ENCODE measurements around the gene UQCRC2. TPM values are rescaled to one million over a fixed set of nuclear protein-coding genes. Genes with fewer than 3 reads are reported as not detected.
"Not testable (repeated sequence)": the region's sequence is repeated elsewhere in the genome, so short reads cannot be mapped to it uniquely, and the experiment has no call there.

The UQCRC2 gene
- 100 to 1,000 TPM; 158 to 227 (median 180) TPM for total RNA-seq
- polyA plus RNA-seq: 100 to 1,000 TPM; 176 to 188 TPM
- 98.8 reads per million, percentile 84 among the genes with 10 or more reads in this experiment for total RNA-seq

DNA sequence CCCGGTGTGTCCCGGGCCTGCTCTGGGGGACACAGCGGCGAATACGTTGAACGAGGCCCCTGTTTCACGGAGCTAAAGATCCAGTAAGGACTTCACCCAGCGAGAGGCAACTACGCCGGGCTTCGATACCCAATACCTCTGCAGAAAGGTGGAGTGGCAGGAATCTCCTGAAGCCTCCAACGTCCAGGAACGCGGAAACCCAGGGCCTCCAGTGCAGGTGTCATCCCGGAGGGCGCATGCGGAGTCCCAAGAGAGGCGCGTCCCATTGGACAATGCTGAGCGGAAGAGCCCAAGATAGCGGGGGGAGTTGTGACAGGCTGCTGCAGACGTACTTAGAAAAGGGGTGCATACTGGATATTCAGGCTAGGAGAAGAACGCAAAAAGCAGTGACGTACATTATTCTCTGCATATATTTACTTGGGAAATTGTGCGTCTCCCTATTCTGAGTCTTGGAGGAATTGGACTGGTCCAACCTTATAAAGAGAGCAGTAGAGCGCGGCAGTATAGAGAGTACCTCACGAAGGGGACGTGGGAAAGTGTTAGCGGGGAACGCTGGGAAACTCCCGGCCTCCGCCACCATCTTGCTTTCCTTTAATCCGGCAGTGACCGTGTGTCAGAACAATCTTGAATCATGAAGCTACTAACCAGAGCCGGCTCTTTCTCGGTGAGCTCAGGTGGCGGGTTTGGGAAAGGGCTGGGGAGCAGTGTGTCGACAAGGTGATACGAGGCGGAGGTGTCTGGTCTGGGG lies at the start of gene UQCRC2:
TSS of gene UQCRC2 (plus strand) at position 569 of the 748 bp plus-strand sequence. CDS start at position 632, 63 bp downstream.
- peaks cover 0 to 1% (median 0%) of the 10 kb centered on the region in 11 donors for H3K9me3 Mint-ChIP-seq
- Histone ChIP-seq H3K27ac (ENCODE audit: low read depth, low read length) (peak within 1 kb of the TSS; percentile 97), H3K4me3 (ENCODE audit: low read length) (peak within 1 kb of the TSS; percentile 81), H3K27me3 (ENCODE audit: control insufficient read depth in 2 of 2, insufficient read depth in 2 of 2, low read length in 2 of 2) (no peaks in the 10 kb centered on the region), H3K36me3 (ENCODE audit: control insufficient read depth in 2 of 3, insufficient read depth in 3 of 3, low read length in 3 of 3) (peaks cover 6 to 18% (median 9%) of the 10 kb centered on the region in 3 experiments), H3K4me1 (ENCODE audit: control insufficient read depth in 2 of 2, insufficient read depth in 2 of 2, low read length in 2 of 2) (peaks cover 30 to 33% of the 10 kb centered on the region in 2 donors), H3K9me3 (ENCODE audit: control insufficient read depth in 2 of 3, low read length in 3 of 3) (no peaks in the 10 kb centered on the region)
- DNase-seq: peak; percentile 76 to 92 (median 89)
- peak within 1 kb of the TSS; percentile 96 to 99 (median 98) for H3K27ac Mint-ChIP-seq
- peak; percentile 94 for ATAC-seq
- ChIA-PET CTCF (interaction anchor here (0.7 to 1.5 kb wide), 5 partner anchors 14 to 236 kb away, joined by 3 to 8 read pairs (median 5); no protein-coding TSS in a partner anchor), POLR2A (interaction anchor here (0.6 to 2.5 kb wide), 8 partner anchors 11 to 242 kb away, joined by 3 to 45 read pairs (median 6); no protein-coding TSS in a partner anchor)
- intact Hi-C loops (cut with micrococcal nuclease): loop anchor here (1.0 to 10.0 kb wide), 12 partner anchors 54 to 448 kb away; partner anchors contain the start of genes POLR3E (in 2 of the 2), CDR2 (in 1 of the 2), METTL9 (in 1 of the 2) and OTOA (in 1 of the 2)
- H3K27me3 Mint-ChIP-seq: no peaks in the 10 kb centered on the region
- peaks cover 34 to 86% (median 68%) of the 10 kb centered on the region in 7 donors for H3K4me1 Mint-ChIP-seq
- H3K36me3 Mint-ChIP-seq: peaks cover 3 to 20% (median 7%) of the 10 kb centered on the region in 5 donors
- H3K4me3 Mint-ChIP-seq: peak within 1 kb of the TSS; percentile 94 to 100 (median 99)

- intact Hi-C loops (cut with micrococcal nuclease); H3K27ac ChIP-seq (ENCODE audit: low read depth, low read length); H3K4me3 ChIP-seq (ENCODE audit: low read length); H3K9me3 Mint-ChIP-seq; H3K36me3 Mint-ChIP-seq; H3K27ac Mint-ChIP-seq; H3K27me3 Mint-ChIP-seq; CTCF ChIA-PET; H3K36me3 ChIP-seq (ENCODE audit: control insufficient read depth in 2 of 3, insufficient read depth in 3 of 3, low read length in 3 of 3); H3K4me1 ChIP-seq (ENCODE audit: control insufficient read depth in 2 of 2, insufficient read depth in 2 of 2, low read length in 2 of 2); H3K9me3 ChIP-seq (ENCODE audit: control insufficient read depth in 2 of 3, low read length in 3 of 3); H3K27me3 ChIP-seq (ENCODE audit: control insufficient read depth in 2 of 2, insufficient read depth in 2 of 2, low read length in 2 of 2); H3K4me3 Mint-ChIP-seq; DNase-seq; ATAC-seq: not testable (repeated sequence)
- peaks cover 6 to 19% (median 16%) of the 10 kb centered on the region in 7 donors for H3K4me1 Mint-ChIP-seq
- POLR2A ChIA-PET: interaction anchor here (0.6 kb wide), 1 partner anchor 257 kb away, joined by 3 read pairs; no protein-coding TSS in a partner anchor
These were observed 20.5 kb upstream of the UQCRC2 start for GRCh38 chr16:21932650-21933049.

DNA sequence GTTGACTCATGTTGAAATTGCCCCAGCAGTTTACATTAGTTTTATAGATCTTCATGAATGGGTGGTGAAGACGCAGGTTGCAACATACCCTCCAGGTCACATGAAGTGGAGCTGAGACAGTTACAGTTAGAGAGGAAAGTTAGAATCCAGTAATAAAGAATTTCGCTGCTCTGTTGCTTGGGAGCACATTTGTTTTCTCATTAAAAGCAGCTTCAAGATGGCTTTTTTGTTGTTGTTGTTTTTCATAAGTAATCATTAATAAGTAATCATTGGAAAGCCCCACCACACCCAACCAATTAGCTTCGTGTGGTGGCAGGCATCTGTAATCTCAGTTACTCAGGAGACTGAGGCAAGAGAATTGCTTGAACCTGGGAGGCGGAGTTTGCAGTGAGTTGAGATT lies 19.8 kb upstream of the UQCRC2 start:
- H3K9me3 ChIP-seq (ENCODE audit: control insufficient read depth in 2 of 3, low read length in 3 of 3); H3K36me3 Mint-ChIP-seq; H3K27ac ChIP-seq (ENCODE audit: low read depth, low read length); H3K36me3 ChIP-seq (ENCODE audit: control insufficient read depth in 2 of 3, insufficient read depth in 3 of 3, low read length in 3 of 3); H3K9me3 Mint-ChIP-seq; H3K27me3 ChIP-seq (ENCODE audit: control insufficient read depth in 2 of 2, insufficient read depth in 2 of 2, low read length in 2 of 2); H3K4me3 ChIP-seq (ENCODE audit: low read length); H3K27ac Mint-ChIP-seq; intact Hi-C loops (cut with micrococcal nuclease); DNase-seq; H3K4me3 Mint-ChIP-seq; CTCF ChIA-PET; ATAC-seq; H3K4me1 ChIP-seq (ENCODE audit: control insufficient read depth in 2 of 2, insufficient read depth in 2 of 2, low read length in 2 of 2); H3K27me3 Mint-ChIP-seq: not testable (repeated sequence)
- H3K4me1 Mint-ChIP-seq: peaks cover 6 to 21% (median 16%) of the 10 kb centered on the region in 7 donors
- POLR2A ChIA-PET: interaction anchor here (0.6 kb wide), 1 partner anchor 257 kb away, joined by 3 read pairs; no protein-coding TSS in a partner anchor

GRCh38 chr16:21933790-21934189 lies 19.4 kb upstream of the UQCRC2 start:
- DNase-seq; H3K9me3 Mint-ChIP-seq; ATAC-seq; H3K27ac ChIP-seq (ENCODE audit: low read depth, low read length); H3K27me3 Mint-ChIP-seq; H3K4me1 ChIP-seq (ENCODE audit: control insufficient read depth in 2 of 2, insufficient read depth in 2 of 2, low read length in 2 of 2); H3K9me3 ChIP-seq (ENCODE audit: control insufficient read depth in 2 of 3, low read length in 3 of 3); intact Hi-C loops (cut with micrococcal nuclease); H3K27me3 ChIP-seq (ENCODE audit: control insufficient read depth in 2 of 2, insufficient read depth in 2 of 2, low read length in 2 of 2); H3K36me3 Mint-ChIP-seq; H3K4me3 Mint-ChIP-seq; H3K4me3 ChIP-seq (ENCODE audit: low read length); H3K36me3 ChIP-seq (ENCODE audit: control insufficient read depth in 2 of 3, insufficient read depth in 3 of 3, low read length in 3 of 3); POLR2A ChIA-PET; H3K27ac Mint-ChIP-seq: not testable (repeated sequence)
- peaks cover 6 to 21% (median 16%) of the 10 kb centered on the region in 7 donors for H3K4me1 Mint-ChIP-seq
- CTCF ChIA-PET: interaction anchor here (0.7 to 1.3 kb wide), 2 partner anchors 20 to 112 kb away, joined by 4 to 6 read pairs; partner anchors contain the start of gene UQCRC2

DNA sequence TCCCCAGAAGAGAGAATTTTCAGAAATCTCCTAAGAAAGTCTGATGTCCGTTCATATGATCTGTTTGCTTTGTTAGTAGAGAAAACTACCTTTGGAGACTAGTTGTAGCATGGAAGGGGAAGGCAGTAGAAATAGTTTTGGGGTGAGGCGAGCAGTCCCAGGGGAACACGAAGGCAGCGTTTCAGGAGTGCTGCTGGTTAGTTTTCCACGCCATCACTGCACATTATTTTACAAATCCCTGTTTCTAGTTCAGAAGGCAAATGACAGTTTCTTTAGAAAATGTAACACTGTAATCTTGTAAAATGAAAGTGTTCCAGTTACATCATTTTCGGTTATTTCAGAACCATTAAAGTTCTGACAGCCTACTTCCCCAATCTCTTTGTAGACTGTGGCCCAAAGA lies 16.9 kb upstream of the UQCRC2 start:
- H3K9me3 Mint-ChIP-seq; intact Hi-C loops (cut with micrococcal nuclease); H3K4me3 Mint-ChIP-seq; CTCF ChIA-PET; H3K27me3 Mint-ChIP-seq; H3K4me3 ChIP-seq (ENCODE audit: low read length); H3K27ac Mint-ChIP-seq; H3K27me3 ChIP-seq (ENCODE audit: control insufficient read depth in 2 of 2, insufficient read depth in 2 of 2, low read length in 2 of 2); H3K36me3 Mint-ChIP-seq; DNase-seq; H3K4me1 ChIP-seq (ENCODE audit: control insufficient read depth in 2 of 2, insufficient read depth in 2 of 2, low read length in 2 of 2); H3K27ac ChIP-seq (ENCODE audit: low read depth, low read length); H3K36me3 ChIP-seq (ENCODE audit: control insufficient read depth in 2 of 3, insufficient read depth in 3 of 3, low read length in 3 of 3); ATAC-seq; POLR2A ChIA-PET; H3K9me3 ChIP-seq (ENCODE audit: control insufficient read depth in 2 of 3, low read length in 3 of 3): not testable (repeated sequence)
- H3K4me1 Mint-ChIP-seq: peaks cover 4 to 21% (median 16%) of the 10 kb centered on the region in 7 donors

DNA sequence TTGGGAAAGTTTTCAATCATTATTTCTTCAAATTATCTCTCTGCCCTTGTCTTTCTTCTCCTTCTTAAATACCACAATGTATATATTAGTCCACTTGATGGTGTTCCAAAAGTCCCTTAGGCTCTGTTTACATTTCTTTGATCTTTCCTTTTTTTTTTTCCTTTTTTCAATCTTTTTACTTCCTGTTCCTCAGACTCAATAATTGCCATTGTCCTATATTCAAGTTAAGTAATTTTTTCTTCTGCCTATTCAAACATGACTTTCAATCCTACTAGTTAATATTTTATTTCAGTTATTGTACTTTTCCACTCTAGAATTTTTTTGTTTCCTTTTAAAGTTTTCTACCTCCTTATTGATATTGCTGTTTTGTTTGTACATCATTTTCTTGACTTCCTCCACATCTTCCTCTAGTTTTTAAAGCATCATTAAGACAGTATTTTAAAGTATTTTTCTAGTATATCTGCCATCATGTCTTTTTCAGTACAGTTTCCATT lies 15.8 kb upstream of the UQCRC2 start:
- intact Hi-C loops (cut with micrococcal nuclease): no loop called here
- H3K27ac Mint-ChIP-seq: peak overlapping the region in 4 of 9 donors; percentile 18 to 66 (median 46)

More for the DNA sequence above, 15.8 kb upstream of the UQCRC2 start:
- Histone ChIP-seq H3K27me3 (ENCODE audit: control insufficient read depth in 2 of 2, insufficient read depth in 2 of 2, low read length in 2 of 2) (no peaks in the 10 kb centered on the region), H3K9me3 (ENCODE audit: control insufficient read depth in 2 of 3, low read length in 3 of 3) (no peaks in the 10 kb centered on the region), H3K27ac (ENCODE audit: low read depth, low read length) (no peak overlapping the region), H3K4me3 (ENCODE audit: low read length) (no peak overlapping the region), H3K36me3 (ENCODE audit: control insufficient read depth in 2 of 3, insufficient read depth in 3 of 3, low read length in 3 of 3) (no peaks in the 10 kb centered on the region), H3K4me1 (ENCODE audit: control insufficient read depth in 2 of 2, insufficient read depth in 2 of 2, low read length in 2 of 2) (peaks cover 0 to 2% of the 10 kb centered on the region in 2 donors)
- DNase-seq (no peak), ATAC-seq (no peak)
- Mint-ChIP-seq H3K36me3 (no peaks in the 10 kb centered on the region), H3K4me3 (no peak overlapping the region), H3K27me3 (peaks cover 0 to 5% (median 0%) of the 10 kb centered on the region in 5 donors), H3K4me1 (peaks cover 4 to 21% (median 16%) of the 10 kb centered on the region in 7 donors), H3K9me3 (peaks cover 0 to 1% (median 0%) of the 10 kb centered on the region in 11 donors)
- CTCF ChIA-PET: no interaction called here
- POLR2A ChIA-PET: no interaction called here

Measured in naive thymus-derived CD4-positive, alpha-beta T cell (primary cell).